SH-SY5Y (cell line): ENCODE data around the gene GAS2L3.

ENCODE experiments used
- GATA2 ChIP-seq: IDR thresholded peaks from 2 replicates; pipeline ENCODE4 v1.6.1; 2011; ENCODE audit warnings: mild to moderate bottlenecking, low read depth, low read length
- GATA3 ChIP-seq: IDR thresholded peaks from 2 replicates; pipeline ENCODE4 v1.6.1; 2011; ENCODE audit warnings: low read depth, mild to moderate bottlenecking, low read length, moderate library complexity

GRCh38 chr12:100656856-100657255 is 83.4 kb downstream of the GAS2L3 start:
- TF ChIP-seq GATA2: no peak
- no peak for TF ChIP-seq GATA3
